Esophagus squamous epithelium (tissue), 4 donors: ENCODE results near the gene IRF2.

Experiments
- CTCF ChIP-seq, 6 experiments: fragments of 450-650 bp in 4 of 6; fragments of 200-600 bp in 2 of 6; sonication (generic) in 2 of 6; IDR thresholded peaks; one replicate each; pipeline ENCODE4 v1.5.1; 2016 to 2019; ENCODE audit warnings: antibody characterized with exemption in 6 of 6, mild to moderate bottlenecking in 4 of 6, moderate library complexity in 4 of 6
- POLR2A ChIP-seq, 4 donors: fragments of 450-650 bp; IDR thresholded peaks; one replicate each; pipeline ENCODE4 v1.6.1; 2017; ENCODE audit warnings: antibody characterized with exemption in 4 of 4, mild to moderate bottlenecking in 4 of 4, moderate library complexity in 3 of 4

GRCh38 chr4:184455299-184455698 lies 19.1 kb downstream of the IRF2 start:
- TF ChIP-seq CTCF (IDR thresholded peaks at IDR 0.05) (no peak), POLR2A (IDR thresholded peaks at IDR 0.05) (no peak)
